IgD-negative memory B cell (primary cell): ENCODE measurements around the gene ADAM19. TPM values are rescaled to one million over a fixed set of nuclear protein-coding genes. Genes with fewer than 3 reads are reported as not detected.

Experiments
- H3K27ac Mint-ChIP-seq, 3 donors: one replicate each; pipeline ENCODE4 v1.8.0; 2020 to 2022; ENCODE audit warnings: mild to moderate bottlenecking in 3 of 3, mixed read lengths in 3 of 3, moderate library complexity in 1 of 3
- H3K27me3 Mint-ChIP-seq: one replicate; pipeline ENCODE4 v1.8.0; 2021; ENCODE audit warnings: mixed read lengths
- H3K36me3 Mint-ChIP-seq: one replicate; pipeline ENCODE4 v1.8.0; 2020; ENCODE audit warnings: mild to moderate bottlenecking, mixed read lengths
- H3K4me1 Mint-ChIP-seq, 3 donors: one replicate each; pipeline ENCODE4 v1.8.0; 2020 to 2022; ENCODE audit warnings: mixed read lengths in 3 of 3, mild to moderate bottlenecking in 1 of 3
- H3K4me3 Mint-ChIP-seq, 4 donors: one replicate each; pipeline ENCODE4 v1.8.0; 2020 to 2022; ENCODE audit warnings: mild to moderate bottlenecking in 4 of 4, mixed read lengths in 4 of 4, moderate library complexity in 3 of 4
- H3K9me3 Mint-ChIP-seq, 3 donors: one replicate each; pipeline ENCODE4 v1.8.0; 2020 to 2021; ENCODE audit warnings: mixed read lengths in 3 of 3, mild to moderate bottlenecking in 1 of 3
- polyA plus RNA-seq: library from polyadenylated mRNA; unstranded; fragments of 300-500 nt; fragmentation: Illumina TruSeq; gene quantifications from one replicate; pipeline ENCODE4 v1.2.3, GENCODE V29; 2021

ADAM19 gene
- polyA plus RNA-seq, 1 donor from 2014 or later = 45.1 TPM

- H3K4me3 Mint-ChIP-seq = peak overlapping the region; percentile 9 to 90 (median 60)
- H3K27ac Mint-ChIP-seq = peak overlapping the region; percentile 71 to 86 (median 83)
- H3K9me3 Mint-ChIP-seq = no peaks in the 10 kb centered on the region
- peaks cover 16% of the 10 kb centered on the region for H3K36me3 Mint-ChIP-seq
- peaks cover 72 to 87% (median 82%) of the 10 kb centered on the region in 3 donors for H3K4me1 Mint-ChIP-seq
- peaks cover 5% of the 10 kb centered on the region for H3K27me3 Mint-ChIP-seq
These were observed 27.5 kb downstream of the ADAM19 start for GRCh38 chr5:157547941-157548512.

GRCh38 chr5:157546456-157547100 is 29.0 kb downstream of the ADAM19 start:
- Mint-ChIP-seq H3K4me1 (peaks cover 76 to 89% (median 81%) of the 10 kb centered on the region in 3 donors), H3K27ac (peak overlapping the region; percentile 71 to 99 (median 91)), H3K36me3 (peaks cover 13% of the 10 kb centered on the region), H3K9me3 (no peaks in the 10 kb centered on the region), H3K4me3 (peak overlapping the region in 2 of 4 donors; percentile 3 to 90), H3K27me3 (peaks cover 5% of the 10 kb centered on the region)

GRCh38 chr5:157545610-157546310 is 29.8 kb downstream of the ADAM19 start:
- peak overlapping the region; percentile 71 to 99 (median 91) for H3K27ac Mint-ChIP-seq
- peaks cover 12% of the 10 kb centered on the region for H3K36me3 Mint-ChIP-seq
- peaks cover 4% of the 10 kb centered on the region for H3K27me3 Mint-ChIP-seq
- peaks cover 79 to 92% (median 79%) of the 10 kb centered on the region in 3 donors for H3K4me1 Mint-ChIP-seq
- H3K4me3 Mint-ChIP-seq = peak overlapping the region; percentile 21 to 87 (median 58)
- no peaks in the 10 kb centered on the region for H3K9me3 Mint-ChIP-seq

- H3K27me3 Mint-ChIP-seq = peaks cover 4% of the 10 kb centered on the region
- H3K27ac Mint-ChIP-seq = peak overlapping the region; percentile 71 to 99 (median 91)
- peak overlapping the region; percentile 21 to 87 (median 58) for H3K4me3 Mint-ChIP-seq
- peaks cover 11% of the 10 kb centered on the region for H3K36me3 Mint-ChIP-seq
- no peaks in the 10 kb centered on the region for H3K9me3 Mint-ChIP-seq
- H3K4me1 Mint-ChIP-seq = peaks cover 71 to 92% (median 76%) of the 10 kb centered on the region in 3 donors
These were observed 31.0 kb downstream of the ADAM19 start for GRCh38 chr5:157544623-157544989.

- no peaks in the 10 kb centered on the region for H3K9me3 Mint-ChIP-seq
- peaks cover 7% of the 10 kb centered on the region for H3K36me3 Mint-ChIP-seq
- H3K27me3 Mint-ChIP-seq = peaks cover 4% of the 10 kb centered on the region
- H3K4me3 Mint-ChIP-seq = peak overlapping the region; percentile 21 to 87 (median 58)
- H3K4me1 Mint-ChIP-seq = peaks cover 65 to 92% (median 74%) of the 10 kb centered on the region in 3 donors
- H3K27ac Mint-ChIP-seq = peak overlapping the region; percentile 71 to 99 (median 91)
These were observed 31.6 kb downstream of the ADAM19 start for GRCh38 chr5:157543825-157544622.

GRCh38 chr5:157542282-157543000 is 33.1 kb downstream of the ADAM19 start:
- Mint-ChIP-seq H3K4me1 (peaks cover 49 to 84% (median 64%) of the 10 kb centered on the region in 3 donors), H3K27me3 (peaks cover 1% of the 10 kb centered on the region), H3K36me3 (peaks cover 4% of the 10 kb centered on the region), H3K4me3 (peak overlapping the region in 2 of 4 donors; percentile 15 to 50), H3K27ac (peak overlapping the region in 2 of 3 donors; percentile 84 to 99), H3K9me3 (no peaks in the 10 kb centered on the region)

GRCh38 chr5:157541447-157542118 is 34.0 kb downstream of the ADAM19 start:
- Mint-ChIP-seq H3K27me3 (peaks cover 1% of the 10 kb centered on the region), H3K9me3 (no peaks in the 10 kb centered on the region), H3K4me1 (peaks cover 46 to 78% (median 65%) of the 10 kb centered on the region in 3 donors), H3K36me3 (peaks cover 4% of the 10 kb centered on the region), H3K27ac (peak overlapping the region; percentile 13 to 99 (median 43)), H3K4me3 (peak overlapping the region; percentile 18 to 88 (median 66))

- H3K4me1 Mint-ChIP-seq = peaks cover 40 to 73% (median 59%) of the 10 kb centered on the region in 3 donors
- H3K36me3 Mint-ChIP-seq = peaks cover 2% of the 10 kb centered on the region
- peak overlapping the region; percentile 18 to 88 (median 66) for H3K4me3 Mint-ChIP-seq
- no peaks in the 10 kb centered on the region for H3K9me3 Mint-ChIP-seq
- H3K27me3 Mint-ChIP-seq = peaks cover 1% of the 10 kb centered on the region
- peak overlapping the region; percentile 13 to 99 (median 43) for H3K27ac Mint-ChIP-seq
These were observed 34.7 kb downstream of the ADAM19 start for GRCh38 chr5:157540707-157541446.

- H3K4me3 Mint-ChIP-seq = peak overlapping the region in 2 of 4 donors; percentile 66 to 88
These were observed 35.5 kb downstream of the ADAM19 start for GRCh38 chr5:157540124-157540523.

GRCh38 chr5:157539503-157540022 is 36.0 kb downstream of the ADAM19 start:
- peaks cover 28 to 60% (median 49%) of the 10 kb centered on the region in 3 donors for H3K4me1 Mint-ChIP-seq
- no peaks in the 10 kb centered on the region for H3K9me3 Mint-ChIP-seq
- H3K27ac Mint-ChIP-seq = peak overlapping the region; percentile 9 to 99 (median 13)
- no peaks in the 10 kb centered on the region for H3K27me3 Mint-ChIP-seq
- peak overlapping the region in 3 of 4 donors; percentile 4 to 52 (median 23) for H3K4me3 Mint-ChIP-seq
- H3K36me3 Mint-ChIP-seq = peaks cover 2% of the 10 kb centered on the region

More at GRCh38 chr5:157540124-157540523, 35.5 kb downstream of the ADAM19 start:
- H3K27me3 Mint-ChIP-seq = peaks cover 1% of the 10 kb centered on the region
- H3K4me1 Mint-ChIP-seq = peaks cover 33 to 66% (median 51%) of the 10 kb centered on the region in 3 donors
- H3K27ac Mint-ChIP-seq = peak overlapping the region in 2 of 3 donors; percentile 13 to 99
- no peaks in the 10 kb centered on the region for H3K9me3 Mint-ChIP-seq
- H3K36me3 Mint-ChIP-seq = peaks cover 2% of the 10 kb centered on the region

- H3K4me3 Mint-ChIP-seq = peak overlapping the region in 1 of 4 donors; percentile 9
These were observed 37.3 kb downstream of the ADAM19 start for GRCh38 chr5:157538311-157538710.

GRCh38 chr5:157535042-157535865 is 40.3 kb downstream of the ADAM19 start:
- Mint-ChIP-seq H3K4me1 (peaks cover 20 to 36% (median 25%) of the 10 kb centered on the region in 3 donors), H3K36me3 (peaks cover 2% of the 10 kb centered on the region), H3K27me3 (no peaks in the 10 kb centered on the region), H3K9me3 (no peaks in the 10 kb centered on the region), H3K27ac (no peak overlapping the region), H3K4me3 (no peak overlapping the region)

More at GRCh38 chr5:157538311-157538710, 37.3 kb downstream of the ADAM19 start:
- Mint-ChIP-seq H3K9me3 (no peaks in the 10 kb centered on the region), H3K27ac (peak overlapping the region; percentile 43 to 81 (median 78)), H3K36me3 (peaks cover 2% of the 10 kb centered on the region), H3K4me1 (peaks cover 26 to 55% (median 46%) of the 10 kb centered on the region in 3 donors), H3K27me3 (no peaks in the 10 kb centered on the region)
